HG03025 (cell line): ENCODE measurements around the gene ZMAT1.
"Not testable (repeated sequence)": the region's sequence is repeated elsewhere in the genome, so short reads cannot be mapped to it uniquely, and the experiment has no call there.

ENCODE experiments used
- ATAC-seq: cut with Tn5 transposase; IDR thresholded peaks from one replicate; pipeline ENCODE4 v1.9.1; 2021; ENCODE audit warnings: mild to moderate bottlenecking, moderate library complexity; ENCODE audit not compliant: unreplicated experiment, low FRiP score

ZMAT1 gene

DNA sequence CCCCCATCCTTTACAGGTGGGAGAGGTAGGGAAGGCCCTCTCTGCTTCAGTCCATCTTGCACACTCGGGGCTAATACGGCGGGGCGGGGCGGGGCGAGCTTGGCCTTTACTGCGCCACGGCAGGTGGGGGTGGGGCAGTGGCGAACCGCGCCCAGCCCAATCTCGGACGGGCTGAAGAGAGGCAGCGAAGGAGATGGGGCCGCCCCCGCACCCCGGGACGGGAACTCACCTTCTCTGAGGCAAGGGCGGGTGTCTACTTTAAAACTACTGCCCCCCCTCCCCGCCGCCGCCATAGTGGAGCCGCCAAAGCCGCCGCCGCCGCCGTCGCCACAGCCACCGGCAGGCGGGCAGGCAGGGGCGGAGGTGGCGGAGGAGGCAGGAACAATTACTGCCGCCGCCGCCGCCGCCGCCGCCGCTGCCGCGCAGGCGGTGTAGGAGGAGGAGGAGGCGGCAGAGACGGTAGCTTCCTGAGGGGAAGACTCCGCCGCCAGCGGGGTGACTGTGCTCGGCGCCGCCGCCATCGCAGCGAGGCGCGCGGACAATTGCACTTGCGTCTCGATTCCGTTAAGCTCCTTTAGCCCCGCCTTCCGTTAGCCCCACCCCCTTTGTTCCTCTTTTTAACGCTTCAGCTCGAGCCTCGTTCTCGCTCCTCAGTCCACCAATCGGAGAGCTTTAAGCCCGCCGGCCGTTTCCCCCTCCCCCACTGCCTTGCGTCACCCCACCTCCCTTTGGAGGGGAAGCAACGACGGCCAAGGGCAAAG lies at the start of gene ZMAT1:
ZMAT1 (minus strand) TSS at position 540 of the 761 bp plus-strand sequence; CDS start at position 521, 19 bp downstream.
- ATAC-seq = peak; percentile 79

DNA sequence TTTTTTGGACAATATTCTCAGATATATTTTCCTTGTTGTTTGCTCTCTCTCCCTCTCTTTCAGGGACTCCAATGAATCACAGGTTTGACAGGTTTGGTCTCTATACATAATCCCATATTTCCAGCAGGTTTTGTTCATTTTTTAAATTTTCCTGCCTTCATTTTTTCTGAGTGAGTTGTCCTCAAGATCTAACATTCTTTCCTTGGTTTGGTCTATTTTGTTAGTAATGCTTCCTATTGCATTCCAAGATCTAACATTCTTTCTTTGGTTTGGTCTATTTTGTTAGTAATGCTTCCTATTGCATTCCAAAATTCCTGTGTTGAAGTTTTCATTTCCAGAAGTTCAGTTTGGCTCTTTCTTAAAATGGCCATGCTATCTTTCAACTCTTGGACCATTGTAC lies 45.3 kb upstream of the ZMAT1 start:
- no peak for ATAC-seq

DNA sequence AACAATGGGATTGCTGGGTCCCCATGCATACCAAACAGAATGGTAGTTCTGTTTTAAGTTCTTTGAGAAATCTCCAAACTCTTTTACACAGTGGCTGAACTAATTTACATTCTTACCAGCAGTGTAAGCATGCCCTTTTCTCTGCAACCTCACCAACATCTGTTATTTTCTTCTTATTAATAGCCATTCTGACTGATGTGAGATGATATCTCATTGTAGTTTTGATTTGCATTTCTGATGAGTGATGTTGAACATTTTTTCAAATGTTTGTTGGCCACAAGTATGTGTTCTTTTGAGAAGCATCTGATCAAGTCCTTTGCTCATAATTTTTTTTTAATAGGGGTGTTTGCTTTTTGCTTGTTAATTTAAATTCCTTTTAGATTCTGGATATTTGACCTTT lies 41.2 kb upstream of the ZMAT1 start:
- ATAC-seq = no peak

DNA sequence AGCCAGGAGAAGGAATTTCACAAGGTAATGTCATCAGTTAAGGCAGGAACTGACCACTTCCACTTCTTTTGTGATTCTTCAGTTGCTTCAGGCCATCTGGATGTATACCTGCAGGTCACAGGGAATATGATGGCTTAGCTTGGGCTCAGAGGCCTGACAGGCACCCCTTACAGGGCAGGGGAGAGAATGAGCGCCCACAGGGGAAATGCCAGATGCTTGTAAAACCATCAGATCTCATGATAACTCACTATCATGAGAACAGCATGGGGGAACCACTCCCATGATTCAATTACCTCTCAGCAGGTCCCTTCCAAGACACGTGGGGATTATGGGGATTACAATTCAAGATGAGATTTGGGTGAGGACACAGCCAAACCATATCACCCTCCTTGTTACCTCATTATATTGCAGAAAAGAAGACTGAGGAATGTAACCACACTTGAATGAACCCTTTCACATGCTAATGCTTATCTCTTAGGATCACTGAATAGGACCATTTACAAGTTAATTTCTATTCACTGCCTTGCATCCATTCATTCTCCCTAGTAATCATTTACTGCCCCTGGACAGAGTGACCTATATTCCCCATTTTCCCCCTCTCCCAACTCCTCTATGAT lies 33.2 kb upstream of the ZMAT1 start:
- ATAC-seq = not testable (repeated sequence)

DNA sequence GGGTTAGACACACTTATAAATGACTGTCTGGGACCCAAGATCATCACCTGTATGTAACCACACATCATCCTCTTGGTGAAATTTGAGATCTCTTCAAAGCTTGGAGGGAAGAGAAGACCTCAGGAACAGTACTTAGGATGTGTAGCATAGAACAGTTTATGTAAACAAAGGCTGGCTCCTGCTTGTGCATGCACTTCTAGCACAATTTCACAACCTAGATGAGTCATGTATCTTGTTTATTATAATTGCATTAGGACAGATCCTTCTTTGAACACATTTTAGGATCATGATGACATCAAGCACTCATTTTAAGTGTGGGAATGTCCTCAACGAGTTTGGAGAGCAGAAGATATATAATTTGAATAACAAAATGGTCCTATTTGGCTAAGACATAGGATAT lies 26.3 kb upstream of the ZMAT1 start:
- no peak for ATAC-seq

DNA sequence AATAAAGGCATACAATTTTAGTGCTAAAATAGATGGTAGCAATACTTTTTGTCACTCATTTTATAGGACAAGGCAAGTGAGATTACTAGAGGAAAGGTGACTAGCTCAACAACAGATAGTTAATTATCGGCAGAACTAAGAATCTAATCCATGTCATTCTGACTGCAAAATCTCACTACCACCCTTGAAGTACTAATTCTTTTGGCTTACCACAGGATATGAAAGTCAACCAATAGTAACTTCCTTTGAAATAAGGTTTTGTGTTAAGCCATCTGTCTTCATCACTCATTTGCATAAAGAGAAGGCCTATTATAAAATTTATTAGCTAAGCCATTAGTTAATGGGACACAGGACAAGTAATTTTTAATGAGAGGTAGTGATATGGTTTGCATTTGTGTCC lies 25.3 kb upstream of the ZMAT1 start:
- no peak for ATAC-seq

DNA sequence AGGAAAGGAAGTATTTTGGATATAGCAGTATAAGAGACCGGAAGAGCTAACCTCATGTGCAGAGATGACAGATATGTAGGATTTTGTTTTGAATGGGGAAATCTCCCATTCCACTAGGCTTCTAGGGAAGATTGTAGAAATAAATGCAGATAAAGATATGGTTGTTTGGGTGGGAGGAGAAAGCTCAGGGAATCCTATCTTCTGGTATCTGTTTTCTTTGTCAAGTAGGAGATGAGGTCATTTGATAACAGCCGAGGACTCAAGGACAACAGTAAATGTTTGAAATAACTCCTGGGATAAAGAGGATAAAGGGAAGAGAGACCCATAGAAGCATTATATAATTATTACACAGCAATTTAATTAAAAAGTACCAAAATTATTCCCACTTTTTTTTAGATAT lies 24.7 kb upstream of the ZMAT1 start:
- ATAC-seq = no peak

DNA sequence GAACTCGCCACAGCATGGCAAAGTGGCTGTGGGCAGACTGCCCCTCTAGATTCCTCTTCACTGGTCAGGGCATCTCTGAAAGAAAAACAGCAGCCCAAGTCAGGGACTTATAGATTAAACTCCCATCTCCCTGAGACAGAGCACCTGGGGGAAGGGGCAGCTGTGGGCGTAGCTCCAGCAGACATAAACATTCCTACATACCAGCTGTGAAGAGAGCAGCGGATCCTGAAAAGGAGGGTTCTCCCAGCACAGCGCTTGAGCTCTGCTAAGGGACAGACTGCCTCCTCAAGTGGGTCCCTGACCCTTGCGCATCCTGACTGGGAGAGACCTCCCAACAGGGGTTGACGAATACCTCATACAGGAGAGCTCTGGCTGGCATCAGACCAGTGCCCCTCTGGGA lies 18.8 kb upstream of the ZMAT1 start:
- no peak for ATAC-seq

DNA sequence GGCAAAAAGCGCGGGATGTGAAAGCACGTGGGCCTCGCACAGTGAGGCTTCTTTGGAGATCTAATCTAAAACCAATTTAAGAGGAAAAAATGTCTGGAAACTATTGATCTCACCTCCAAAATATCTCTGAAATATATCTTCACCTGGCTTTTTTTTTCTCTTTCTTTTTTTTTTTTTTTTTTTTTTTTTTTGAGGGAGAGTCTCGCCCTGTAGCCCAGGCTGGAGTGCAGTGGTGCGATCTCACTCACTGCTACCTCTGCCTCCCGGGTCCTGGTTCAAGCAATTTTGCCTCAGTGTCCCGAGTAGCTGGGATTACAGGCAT lies 383 bp upstream of the ZMAT1 start:
- ATAC-seq = no peak

DNA sequence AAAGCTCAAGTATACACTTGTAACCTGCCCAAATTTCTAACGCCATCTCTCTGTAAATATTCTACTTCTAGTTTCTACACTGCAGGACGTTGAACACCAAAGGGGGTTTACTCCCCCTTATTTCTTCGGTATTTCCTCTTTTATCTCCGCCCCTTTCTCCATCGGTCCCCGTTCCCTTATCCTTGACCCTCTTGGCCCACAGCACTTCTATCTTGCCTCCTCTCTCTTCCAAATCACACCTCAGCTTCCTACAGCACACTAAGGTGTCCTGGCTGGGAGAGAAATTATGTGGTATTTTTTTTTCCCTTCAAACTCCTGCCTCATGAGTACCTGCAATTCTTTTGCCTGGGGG lies 715 bp downstream of the ZMAT1 start:
- no peak for ATAC-seq

DNA sequence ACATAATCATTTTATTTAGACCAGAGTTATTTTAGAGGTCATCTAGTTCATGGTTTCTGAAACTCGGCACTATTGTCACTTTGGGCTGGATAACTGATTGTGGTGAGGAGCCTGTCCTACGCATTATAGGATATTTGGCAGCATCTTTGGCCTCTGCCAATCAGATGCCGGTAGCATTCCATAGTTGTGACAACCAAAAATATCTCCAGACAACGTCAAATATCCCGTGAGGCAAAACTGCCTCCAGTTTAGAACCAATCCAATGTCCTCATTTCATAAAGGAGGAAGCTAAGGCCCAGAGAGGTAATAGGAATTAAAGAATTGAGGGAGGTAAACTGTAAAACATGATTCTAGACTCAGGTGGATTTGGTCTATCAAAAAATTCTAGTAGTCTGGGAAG lies 6.1 kb downstream of the ZMAT1 start:
- no peak for ATAC-seq

DNA sequence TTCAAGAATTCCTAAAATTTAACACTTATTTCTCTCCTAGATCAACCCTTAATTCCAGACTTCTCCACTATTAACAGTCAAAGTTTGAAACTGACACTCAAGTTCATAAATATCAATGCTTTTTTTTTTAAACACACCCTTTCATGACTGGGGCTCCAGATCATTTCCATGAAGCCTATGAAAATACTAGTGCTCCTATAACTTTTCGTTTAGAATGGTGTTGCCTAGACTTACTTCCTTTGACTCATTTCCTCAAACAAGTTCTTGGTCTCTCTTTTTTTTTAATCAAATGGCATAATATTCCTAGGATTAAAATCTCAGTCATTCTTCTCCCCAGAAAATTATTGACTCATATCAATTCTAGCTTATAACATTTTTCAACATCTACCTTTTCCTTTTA lies 13.1 kb downstream of the ZMAT1 start:
- ATAC-seq = no peak

DNA sequence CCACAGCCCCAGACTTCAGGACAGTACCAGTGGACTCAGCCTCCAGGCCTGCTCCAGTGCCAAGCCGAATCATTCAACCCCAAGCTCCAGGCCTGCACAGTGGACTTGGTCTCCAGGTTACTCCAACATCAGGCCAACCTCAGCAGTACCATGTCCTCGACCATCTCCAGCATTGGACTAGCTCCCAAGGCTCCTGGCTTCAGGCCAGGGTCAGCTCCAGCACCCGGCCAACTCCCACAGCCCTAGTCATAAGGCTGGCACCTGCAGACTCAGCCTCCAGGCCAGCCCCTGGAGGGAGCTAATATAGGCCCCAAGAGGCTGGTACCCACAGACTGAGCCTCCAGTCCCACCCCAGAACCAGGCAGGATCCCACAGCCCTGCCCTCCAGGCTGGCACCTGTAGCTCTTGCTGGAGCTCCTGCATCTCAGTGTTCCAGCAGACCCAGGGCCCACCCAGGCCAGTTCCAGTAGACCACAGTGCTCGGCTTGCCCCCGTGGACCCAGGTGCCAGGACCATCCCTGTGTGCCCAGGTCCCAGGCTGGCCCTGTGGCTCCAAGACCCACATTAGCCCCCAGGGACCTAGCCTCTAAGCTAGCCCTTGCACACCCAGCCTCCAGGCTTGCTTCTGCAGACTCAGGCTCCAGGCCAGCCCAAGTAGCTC lies 25.6 kb downstream of the ZMAT1 start:
- ATAC-seq = no peak

DNA sequence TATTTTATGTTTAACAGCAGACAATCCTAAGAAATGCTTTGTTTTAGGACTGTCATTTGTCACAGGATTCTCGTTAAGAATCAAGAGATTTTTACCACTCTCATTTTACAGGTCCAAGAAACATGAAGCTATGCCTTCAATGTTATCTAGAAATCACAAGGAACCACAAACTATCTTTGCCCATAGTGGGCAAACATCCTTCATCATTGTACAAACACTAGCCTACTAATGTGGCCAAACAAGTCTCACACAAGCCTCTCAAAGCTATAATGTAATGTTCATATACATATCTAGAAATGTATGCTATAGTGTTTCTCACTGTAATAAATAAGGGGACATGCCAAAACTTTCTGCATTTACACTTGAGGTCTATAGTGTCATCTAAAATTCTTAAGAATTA lies 26.8 kb downstream of the ZMAT1 start:
- ATAC-seq = no peak
